Thoracic aorta (tissue), 2 donors: ENCODE measurements around the gene DTL. TPM values are rescaled to one million over a fixed set of nuclear protein-coding genes. Genes with fewer than 3 reads are reported as not detected.

Source experiments
- ATAC-seq: fragments of 150-250 bp; one replicate; pipeline ENCODE4 v1.8.0; 2017; ENCODE audit warnings: low read depth; ENCODE audit not compliant: insufficient number of reproducible peaks, low FRiP score
- DNase-seq: peaks from one replicate; pipeline ENCODE4 v3.0.0-alpha.2; 2020; ENCODE audit warnings: low spot score
- H3K27ac ChIP-seq, 2 donors: fragments of 200-600 bp; sonication (generic); 1 replicate in 1 of 2; 2 replicates in 1 of 2; pipeline ENCODE4 v1.5.1; 2016; ENCODE audit warnings: mild to moderate bottlenecking in 2 of 2, moderate library complexity in 2 of 2
- H3K27me3 ChIP-seq: fragments of 200-600 bp; sonication (generic); replicated peaks from 2 replicates; pipeline ENCODE4 v1.6.0; 2016; ENCODE audit warnings: mild to moderate bottlenecking; ENCODE audit not compliant: insufficient read depth
- H3K36me3 ChIP-seq: fragments of 200-600 bp; sonication (generic); one replicate; pipeline ENCODE4 v1.5.1; 2016
- H3K4me1 ChIP-seq, 2 donors: fragments of 200-600 bp; sonication (generic); 1 replicate in 1 of 2; 2 replicates in 1 of 2; pipeline versions ENCODE4 v1.5.1 to v1.6.0; 2016; ENCODE audit warnings: low read depth in 2 of 2, mild to moderate bottlenecking in 1 of 2; ENCODE audit not compliant: control insufficient read depth in 1 of 2
- H3K4me3 ChIP-seq: fragments of 200-600 bp; sonication (generic); 2 replicates; pipeline ENCODE4 v1.5.1; 2016; ENCODE audit warnings: mild to moderate bottlenecking
- H3K9me3 ChIP-seq: fragments of 200-600 bp; sonication (generic); 2 replicates; pipeline ENCODE4 v1.5.1; 2016
- total RNA-seq, 2 donors: library from RNA; depleted of rRNA; stranded (reverse); fragments of >200 nt; gene quantifications; one replicate each; pipeline versions ENCODE4 v1.1.0 to v1.2.3, GENCODE V29; 2016
- TF ChIP-seq, protein P1 (sequence below): fragments of 200-600 bp; sonication (generic); IDR thresholded peaks from one replicate; pipeline ENCODE4 v1.5.1; 2019; ENCODE audit warnings: antibody characterized with exemption

The DTL gene
- total RNA-seq, 2 donors from 2014 or later, result 0.21 to 3.4 TPM

DNA sequence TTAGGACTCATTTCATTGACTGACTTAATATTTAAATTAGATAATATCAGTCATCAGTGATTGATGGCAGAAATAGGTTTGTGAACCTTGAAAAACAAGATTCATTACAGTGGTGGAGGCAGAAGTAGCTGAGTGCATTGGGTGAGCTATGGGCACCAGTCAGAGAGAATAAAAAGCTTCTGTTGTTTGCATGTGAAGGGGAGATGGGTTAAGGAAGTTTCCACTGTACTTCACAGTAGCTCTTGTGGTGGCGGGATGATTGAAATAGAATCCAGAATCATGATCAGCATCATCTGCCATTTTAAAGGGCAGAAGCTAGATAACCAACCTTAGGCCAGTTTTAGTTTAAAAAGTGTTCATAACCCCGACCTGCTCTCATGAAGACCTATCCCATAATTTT, 66.2 kb downstream of the DTL start:
- DNase-seq, result no peak
- no peak overlapping the region for H3K4me3 ChIP-seq

DNA sequence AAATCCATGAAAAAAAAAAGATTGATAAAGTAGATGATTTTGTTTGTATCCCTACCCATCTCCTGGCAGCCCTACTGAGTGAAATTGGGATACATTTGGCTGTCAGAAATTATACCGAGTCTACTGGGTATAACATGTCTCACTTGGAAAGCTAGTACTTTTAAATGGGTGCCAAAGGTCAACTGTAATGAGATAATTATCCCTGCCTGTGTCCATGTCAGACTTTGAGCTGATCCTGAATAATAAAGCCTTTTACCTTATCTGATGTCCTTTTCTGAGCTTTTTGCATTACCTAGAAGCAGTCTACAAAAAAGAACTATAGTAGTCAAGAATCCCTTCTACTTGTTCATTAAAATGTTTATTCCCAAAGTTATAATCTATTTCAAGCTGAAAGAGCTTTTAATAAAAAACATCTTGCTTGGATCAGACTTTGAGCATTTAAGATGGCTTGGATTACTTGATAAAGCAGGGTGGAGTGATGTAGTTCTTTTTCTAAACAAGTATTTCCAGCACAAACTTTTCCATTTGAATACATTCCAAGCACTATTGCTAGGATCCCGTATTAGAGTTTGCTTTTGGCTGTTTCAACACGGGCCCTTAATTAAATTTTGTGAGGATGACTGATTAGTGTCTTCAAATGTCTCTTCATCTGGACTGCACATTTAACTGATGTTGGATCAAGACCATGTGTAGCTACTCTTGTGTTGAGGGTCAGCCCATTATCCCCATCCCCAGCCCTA, 69.2 kb downstream of the DTL start:
- H3K4me1 ChIP-seq, result peaks cover 4 to 12% of the 10 kb centered on the region in 2 donors
- no peak overlapping the region for H3K4me3 ChIP-seq
- no peaks in the 10 kb centered on the region for H3K27me3 ChIP-seq
- DNase-seq (no peak), ATAC-seq (no peak)
- no peaks in the 10 kb centered on the region for H3K9me3 ChIP-seq
- TF ChIP-seq, protein P1, sequence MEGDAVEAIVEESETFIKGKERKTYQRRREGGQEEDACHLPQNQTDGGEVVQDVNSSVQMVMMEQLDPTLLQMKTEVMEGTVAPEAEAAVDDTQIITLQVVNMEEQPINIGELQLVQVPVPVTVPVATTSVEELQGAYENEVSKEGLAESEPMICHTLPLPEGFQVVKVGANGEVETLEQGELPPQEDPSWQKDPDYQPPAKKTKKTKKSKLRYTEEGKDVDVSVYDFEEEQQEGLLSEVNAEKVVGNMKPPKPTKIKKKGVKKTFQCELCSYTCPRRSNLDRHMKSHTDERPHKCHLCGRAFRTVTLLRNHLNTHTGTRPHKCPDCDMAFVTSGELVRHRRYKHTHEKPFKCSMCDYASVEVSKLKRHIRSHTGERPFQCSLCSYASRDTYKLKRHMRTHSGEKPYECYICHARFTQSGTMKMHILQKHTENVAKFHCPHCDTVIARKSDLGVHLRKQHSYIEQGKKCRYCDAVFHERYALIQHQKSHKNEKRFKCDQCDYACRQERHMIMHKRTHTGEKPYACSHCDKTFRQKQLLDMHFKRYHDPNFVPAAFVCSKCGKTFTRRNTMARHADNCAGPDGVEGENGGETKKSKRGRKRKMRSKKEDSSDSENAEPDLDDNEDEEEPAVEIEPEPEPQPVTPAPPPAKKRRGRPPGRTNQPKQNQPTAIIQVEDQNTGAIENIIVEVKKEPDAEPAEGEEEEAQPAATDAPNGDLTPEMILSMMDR, result no peak
- H3K36me3 ChIP-seq, result no peaks in the 10 kb centered on the region
- no peak overlapping the region for H3K27ac ChIP-seq

More for the DNA sequence above, 66.2 kb downstream of the DTL start:
- Histone ChIP-seq H3K9me3 (no peaks in the 10 kb centered on the region), H3K4me1 (peaks cover 4 to 12% of the 10 kb centered on the region in 2 donors), H3K27ac (no peak overlapping the region), H3K36me3 (no peaks in the 10 kb centered on the region), H3K27me3 (no peaks in the 10 kb centered on the region)
- TF ChIP-seq, protein P1, result no peak
- no peak for ATAC-seq

DNA sequence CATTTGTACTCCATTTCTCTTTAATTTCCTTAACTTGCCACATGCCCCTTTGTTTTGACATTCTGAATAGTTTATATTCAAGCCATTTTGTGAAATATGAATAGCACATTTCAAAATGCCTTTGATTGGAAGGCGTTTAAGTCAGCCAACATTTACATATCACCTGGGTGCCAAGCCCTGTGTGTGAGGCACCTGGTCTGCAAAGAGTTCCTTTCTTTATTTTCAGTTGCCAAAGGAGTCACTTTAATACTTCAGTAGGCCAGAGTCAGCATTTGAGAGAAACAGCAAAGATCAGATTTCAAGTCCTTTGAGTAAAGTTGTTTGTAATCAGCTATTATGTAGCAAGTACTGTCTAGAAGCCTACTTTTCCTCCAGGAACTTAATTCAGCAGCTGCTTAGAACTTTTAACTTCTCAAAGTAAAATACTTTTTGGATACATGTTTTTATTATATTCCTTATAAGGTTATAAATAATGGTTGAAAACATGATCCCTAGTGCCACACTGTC, 70.8 kb downstream of the DTL start:
- Histone ChIP-seq H3K36me3 (no peaks in the 10 kb centered on the region), H3K27ac (no peak overlapping the region), H3K9me3 (no peaks in the 10 kb centered on the region), H3K27me3 (no peaks in the 10 kb centered on the region), H3K4me3 (no peak overlapping the region), H3K4me1 (peaks cover 4 to 12% of the 10 kb centered on the region in 2 donors)
- ATAC-seq (no peak), DNase-seq (no peak)
- TF ChIP-seq, protein P1, result no peak

DNA sequence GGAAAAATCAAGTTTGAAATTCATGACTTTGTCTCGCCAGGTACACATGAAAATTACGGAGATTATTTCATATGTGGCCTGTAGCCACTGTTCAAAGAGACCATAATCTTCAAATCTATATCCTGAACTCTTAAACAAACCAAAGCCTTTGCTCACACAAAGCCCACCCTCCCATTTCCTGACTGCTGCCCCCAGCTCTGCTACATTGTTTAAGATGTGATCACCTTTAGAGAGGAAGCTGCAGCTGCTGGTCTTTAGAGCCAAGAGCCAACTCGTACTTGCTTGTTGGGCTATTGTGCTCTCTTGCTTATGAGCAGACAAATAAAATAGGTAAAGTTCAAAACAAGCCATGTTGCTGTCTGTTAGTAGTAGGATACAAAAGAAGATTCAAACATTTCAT, 71.9 kb downstream of the DTL start:
- DNase-seq (no peak), ATAC-seq (no peak)
- Histone ChIP-seq H3K27ac (no peak overlapping the region), H3K4me1 (peaks cover 4 to 12% of the 10 kb centered on the region in 2 donors), H3K9me3 (no peaks in the 10 kb centered on the region), H3K36me3 (no peaks in the 10 kb centered on the region), H3K4me3 (no peak overlapping the region), H3K27me3 (no peaks in the 10 kb centered on the region)
- TF ChIP-seq, protein P1, result no peak

DNA sequence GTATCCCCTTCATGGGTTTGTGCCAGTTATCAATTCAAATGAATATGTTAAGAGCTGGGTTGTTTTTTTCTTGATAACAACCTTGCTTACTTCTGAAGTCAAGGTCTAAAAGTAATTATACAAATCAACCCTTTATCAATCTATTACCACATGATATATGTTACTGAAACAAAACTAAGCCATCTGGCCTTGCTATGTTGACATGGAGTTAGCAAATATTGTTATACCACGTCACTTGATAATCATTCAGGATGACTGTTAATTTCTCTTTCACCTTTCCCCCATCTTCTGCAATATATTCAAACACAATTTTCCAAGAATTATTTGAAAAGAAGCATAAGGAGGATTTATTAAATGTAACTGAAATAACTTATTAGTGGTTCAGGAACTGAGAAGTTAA, 72.6 kb downstream of the DTL start:
- no peaks in the 10 kb centered on the region for H3K9me3 ChIP-seq
- H3K27ac ChIP-seq, result no peak overlapping the region
- H3K27me3 ChIP-seq, result no peaks in the 10 kb centered on the region
- H3K36me3 ChIP-seq, result no peaks in the 10 kb centered on the region
- TF ChIP-seq, protein P1, result no peak
- DNase-seq, result no peak
- H3K4me1 ChIP-seq, result peaks cover 4 to 12% of the 10 kb centered on the region in 2 donors
- no peak for ATAC-seq
- H3K4me3 ChIP-seq, result no peak overlapping the region
